Endothelial cell of umbilical vein (primary cell): ENCODE measurements around the gene ARSB. TPM values are rescaled to one million over a fixed set of nuclear protein-coding genes. Genes with fewer than 3 reads are reported as not detected.

ENCODE experiments used
- BruUV-seq: library from RNA; stranded (reverse); fragments of 400-500 nt; replicated peaks from 2 replicates; lab custom pipeline; 2021; lab: Mats Ljungman, UMichigan
- CTCF ChIA-PET: fragments of 300-600, 350-600 bp; sonication (Branson Sonifier 250); formaldehyde crosslinking; loops from one replicate; lab custom pipeline; 2021; ENCODE audit warnings: antibody characterized with exemption, inconsistent platforms; lab: Charles Lee
- POLR2A ChIA-PET: fragments of 300-600, 350-600 bp; sonication (Branson Sonifier 250); formaldehyde crosslinking; loops from one replicate; lab custom pipeline; 2021; ENCODE audit warnings: antibody characterized with exemption, inconsistent platforms; lab: Charles Lee
- DNase-seq: peaks from one replicate; pipeline ENCODE4 v3.0.0-alpha.2; 2011; ENCODE audit warnings: low read depth, low spot score
- FAIRE-seq: peaks from 2 replicates; lab custom pipeline; 2011; peaks lifted over from hg19 to GRCh38; lab: Jason Lieb, UNC
- H2AFZ ChIP-seq: 2 replicates; pipeline ENCODE4 v1.6.0; 2012; ENCODE audit warnings: low read depth, low read length, control low read depth, inconsistent platforms
- H3K27ac ChIP-seq: 2 replicates; pipeline ENCODE4 v1.5.1; 2011; ENCODE audit warnings: low read depth, mild to moderate bottlenecking, control low read depth, low read length, moderate library complexity; ENCODE audit not compliant: insufficient read depth
- H3K27me3 ChIP-seq, 2 experiments: 2 replicates each; pipeline versions ENCODE4 v1.6.0 to v1.6.1; 2011; ENCODE audit warnings: low read length in 2 of 2, mixed read lengths in 1 of 2; ENCODE audit not compliant: control insufficient read depth in 2 of 2, insufficient read depth in 2 of 2
- H3K36me3 ChIP-seq, 2 experiments: 2 replicates in 1 of 2; 3 replicates in 1 of 2; pipeline ENCODE4 v1.5.1; 2011; ENCODE audit warnings: low read length in 2 of 2, mild to moderate bottlenecking in 1 of 2, moderate library complexity in 1 of 2; ENCODE audit not compliant: control insufficient read depth in 2 of 2, insufficient read depth in 2 of 2; ENCODE audit errors: extremely low read depth in 1 of 2
- H3K4me1 ChIP-seq: 3 replicates; pipeline ENCODE4 v1.5.1; 2011; ENCODE audit warnings: mild to moderate bottlenecking, low read length; ENCODE audit not compliant: control insufficient read depth, insufficient read depth; ENCODE audit errors: extremely low read depth
- H3K4me2 ChIP-seq: 2 replicates; pipeline ENCODE4 v1.6.1; 2011; ENCODE audit warnings: low read length, control low read depth, mixed read lengths; ENCODE audit not compliant: insufficient read depth
- H3K4me3 ChIP-seq, 3 experiments: fragments of 200-600 bp in 1 of 3; sonication (generic), shearing (Covaris generic) in 1 of 3; replicated peaks in 1 of 3; 2 replicates each; pipeline ENCODE4 v1.5.1; 2011 to 2016; ENCODE audit warnings: control low read depth in 3 of 3, low read length in 3 of 3, mild to moderate bottlenecking in 2 of 3, inconsistent platforms in 1 of 3, low read depth in 1 of 3, moderate library complexity in 1 of 3; ENCODE audit not compliant: insufficient read depth in 1 of 3
- H3K79me2 ChIP-seq: 2 replicates; pipeline ENCODE4 v1.6.0; 2012; ENCODE audit warnings: low read length, inconsistent platforms; ENCODE audit not compliant: control insufficient read depth, insufficient read depth
- H3K9ac ChIP-seq: replicated peaks from 2 replicates; pipeline ENCODE3; 2011; ENCODE audit warnings: low read length, control low read depth; ENCODE audit not compliant: insufficient read depth; ENCODE audit errors: extremely low read depth
- H3K9me1 ChIP-seq: replicated peaks from 3 replicates; pipeline ENCODE4 v1.6.0; 2011; ENCODE audit warnings: mild to moderate bottlenecking, low read length; ENCODE audit not compliant: control insufficient read depth, insufficient read depth; ENCODE audit errors: extremely low read depth
- H3K9me3 ChIP-seq: replicated peaks from 2 replicates; pipeline ENCODE4 v1.5.1; 2012; ENCODE audit warnings: low read length, inconsistent platforms; ENCODE audit not compliant: control insufficient read depth, insufficient read depth
- H4K20me1 ChIP-seq: replicated peaks from 2 replicates; pipeline ENCODE3; 2011; ENCODE audit warnings: mild to moderate bottlenecking, low read length; ENCODE audit not compliant: control insufficient read depth, insufficient read depth; ENCODE audit errors: extremely low read depth
- EZH2 ChIP-seq: IDR thresholded peaks from 2 replicates; pipeline ENCODE4 v1.6.1; 2012; ENCODE audit warnings: borderline replicate concordance, low read depth, mild to moderate bottlenecking, moderate library complexity, low read length, inconsistent platforms; ENCODE audit not compliant: severe bottlenecking
- FOS ChIP-seq: IDR thresholded peaks from 2 replicates; pipeline ENCODE4 v1.6.1; 2011; ENCODE audit warnings: mild to moderate bottlenecking, low read length, moderate library complexity, borderline replicate concordance; ENCODE audit not compliant: insufficient read depth
- GATA2 ChIP-seq: IDR thresholded peaks from 2 replicates; pipeline ENCODE4 v1.7.0; 2011; ENCODE audit warnings: low read depth, mild to moderate bottlenecking, moderate library complexity, mixed read lengths, low read length; ENCODE audit not compliant: insufficient read length, insufficient read depth
- JUN ChIP-seq: IDR thresholded peaks from 2 replicates; pipeline ENCODE4 v1.6.1; 2011; ENCODE audit warnings: borderline replicate concordance, low read depth; ENCODE audit not compliant: insufficient read length, insufficient read depth
- MYC ChIP-seq: IDR thresholded peaks from one replicate; pipeline ENCODE4 v1.6.1; 2011; ENCODE audit warnings: mild to moderate bottlenecking, low read depth, low read length
- POLR2A ChIP-seq: IDR thresholded peaks from 2 replicates; pipeline ENCODE4 v1.6.1; 2012; ENCODE audit warnings: low read depth, mild to moderate bottlenecking, control low read depth, low read length
- POLR2AphosphoS5 ChIP-seq: IDR thresholded peaks from 2 replicates; pipeline ENCODE4 v1.6.1; 2012; ENCODE audit warnings: low read depth, mild to moderate bottlenecking, control low read depth, low read length, moderate library complexity; ENCODE audit not compliant: insufficient read depth
- dilution Hi-C: fragments of 300-500 bp; cut with MboI; formaldehyde crosslinking; loops from one replicate; pipeline ENCODE4 v1.15.0; 2019; ENCODE audit warnings: low sequenced_read_pairs; ENCODE audit not compliant: extremely low pct_ligation_motif_present
- intact Hi-C: fragments of 100-400 bp; cut with micrococcal nuclease; formaldehyde crosslinking; loops from one replicate; pipeline ENCODE4 v1.10.0; 2022
- polyA plus RNA-seq, 4 experiments: library from polyadenylated mRNA; depleted of rRNA in 3 of 4; stranded (reverse) in 3 of 4; unstranded in 1 of 4; fragments of >200 nt; gene quantifications; 2 replicates each; pipeline versions ENCODE4 v1.2.1 to v1.2.3, GENCODE V29; 2011 to 2012; ENCODE audit warnings: missing spikeins in 1 of 4
- total RNA-seq: library from RNA; stranded (reverse); gene quantifications from 2 replicates; pipeline ENCODE4 v1.2.3, GENCODE V29; 2021
- TF ChIP-seq, protein P1 (sequence below), 2 donors: IDR thresholded peaks; 1 replicate in 1 of 2; 2 replicates in 1 of 2; pipeline ENCODE4 v1.5.1; 2011; ENCODE audit warnings: low read length in 2 of 2, mild to moderate bottlenecking in 2 of 2, moderate library complexity in 2 of 2, control low read depth in 1 of 2, inconsistent platforms in 1 of 2, low read depth in 1 of 2; ENCODE audit not compliant: insufficient read depth in 1 of 2; ENCODE audit errors: extremely low read depth in 1 of 2
- TF ChIP-seq, protein P2 (sequence below): IDR thresholded peaks from 2 replicates; pipeline ENCODE4 v1.6.1; 2011; ENCODE audit not compliant: insufficient read depth, insufficient read length

Gene ARSB
- total and polyA plus RNA-seq, 2 donors (not counting 3 experiments of a cell fraction or from before 2014, with no cell fraction given), result 17.2 to 25.8 TPM

DNA sequence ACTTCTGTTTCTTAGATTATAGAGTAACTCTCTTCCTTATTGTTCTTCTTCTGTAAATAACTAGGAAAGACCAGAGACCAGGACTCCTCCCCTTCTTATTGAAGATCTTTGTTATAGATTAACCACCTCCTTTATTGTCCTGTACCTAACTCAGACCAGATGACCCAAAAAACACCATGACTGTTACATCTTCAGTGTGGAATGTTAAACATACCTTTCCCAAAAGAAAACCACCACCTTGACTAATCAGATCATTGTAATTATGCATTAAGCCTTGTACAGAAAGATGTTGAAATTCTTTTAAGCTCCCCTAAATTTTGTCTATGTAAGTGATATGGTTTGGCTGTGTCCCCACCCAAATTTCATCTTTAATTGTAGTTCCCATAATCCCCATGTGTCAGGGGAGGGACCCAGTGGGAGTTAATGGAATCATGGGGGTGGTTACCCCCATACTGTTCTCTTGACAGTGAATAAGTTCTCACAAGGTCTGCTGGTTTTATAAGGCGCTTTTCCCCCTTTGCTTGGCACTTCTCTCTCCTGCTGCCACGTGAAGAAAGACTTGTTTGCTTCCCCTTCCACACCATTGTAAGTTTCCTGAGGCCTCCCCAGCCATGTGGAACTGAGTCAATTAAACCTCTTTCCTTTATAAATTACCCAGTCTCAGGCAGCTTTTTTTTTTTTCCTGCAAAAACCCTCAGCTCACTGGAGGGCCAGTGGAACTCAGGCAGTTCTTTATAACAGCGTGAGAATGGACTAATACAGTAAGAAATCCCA, 26.3 kb downstream of the ARSB start:
- H3K9me1 ChIP-seq, result no peaks in the 10 kb centered on the region
- no peak overlapping the region for H3K4me2 ChIP-seq
- ChIA-PET CTCF (interaction anchor here (1.6 kb wide), 1 partner anchor 59 kb away, joined by 9 read pairs; no protein-coding TSS in a partner anchor), POLR2A (no interaction called here)
- dilution Hi-C loops, result no loop called here
- H4K20me1 ChIP-seq, result no peaks in the 10 kb centered on the region
- H3K27ac ChIP-seq, result no peak overlapping the region
- intact Hi-C loops, result loop anchor here (10.0 kb wide), 1 partner anchor 634 kb away; no protein-coding TSS in a partner anchor
- H3K36me3 ChIP-seq, result no peaks in the 10 kb centered on the region
- FAIRE-seq, result no peak
- BruUV-seq, result no TSS peak
- no peak overlapping the region for H2AFZ ChIP-seq
- no peaks in the 10 kb centered on the region for H3K4me1 ChIP-seq
- peak; percentile 37 for DNase-seq
- no peak overlapping the region for H3K9ac ChIP-seq
- no peaks in the 10 kb centered on the region for H3K27me3 ChIP-seq
- no peak for TF ChIP-seq MYC
- TF ChIP-seq POLR2A, result no peak
- no peak for TF ChIP-seq JUN
- TF ChIP-seq, protein P1, sequence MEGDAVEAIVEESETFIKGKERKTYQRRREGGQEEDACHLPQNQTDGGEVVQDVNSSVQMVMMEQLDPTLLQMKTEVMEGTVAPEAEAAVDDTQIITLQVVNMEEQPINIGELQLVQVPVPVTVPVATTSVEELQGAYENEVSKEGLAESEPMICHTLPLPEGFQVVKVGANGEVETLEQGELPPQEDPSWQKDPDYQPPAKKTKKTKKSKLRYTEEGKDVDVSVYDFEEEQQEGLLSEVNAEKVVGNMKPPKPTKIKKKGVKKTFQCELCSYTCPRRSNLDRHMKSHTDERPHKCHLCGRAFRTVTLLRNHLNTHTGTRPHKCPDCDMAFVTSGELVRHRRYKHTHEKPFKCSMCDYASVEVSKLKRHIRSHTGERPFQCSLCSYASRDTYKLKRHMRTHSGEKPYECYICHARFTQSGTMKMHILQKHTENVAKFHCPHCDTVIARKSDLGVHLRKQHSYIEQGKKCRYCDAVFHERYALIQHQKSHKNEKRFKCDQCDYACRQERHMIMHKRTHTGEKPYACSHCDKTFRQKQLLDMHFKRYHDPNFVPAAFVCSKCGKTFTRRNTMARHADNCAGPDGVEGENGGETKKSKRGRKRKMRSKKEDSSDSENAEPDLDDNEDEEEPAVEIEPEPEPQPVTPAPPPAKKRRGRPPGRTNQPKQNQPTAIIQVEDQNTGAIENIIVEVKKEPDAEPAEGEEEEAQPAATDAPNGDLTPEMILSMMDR (IDR thresholded peaks at IDR 0.05; ENCODE audit: extremely low read depth in 1 of 2, insufficient read depth in 1 of 2, low read depth in 1 of 2, low read length in 2 of 2), result no peak
- no peak for TF ChIP-seq POLR2AphosphoS5
- TF ChIP-seq EZH2, result no peak
- TF ChIP-seq GATA2, result no peak
- TF ChIP-seq FOS, result no peak
- TF ChIP-seq, protein P2, sequence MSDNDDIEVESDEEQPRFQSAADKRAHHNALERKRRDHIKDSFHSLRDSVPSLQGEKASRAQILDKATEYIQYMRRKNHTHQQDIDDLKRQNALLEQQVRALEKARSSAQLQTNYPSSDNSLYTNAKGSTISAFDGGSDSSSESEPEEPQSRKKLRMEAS, result no peak
- H3K9me3 ChIP-seq, result no peaks in the 10 kb centered on the region
- no peaks in the 10 kb centered on the region for H3K79me2 ChIP-seq
- no peak overlapping the region for H3K4me3 ChIP-seq
